Activated CD4-positive, alpha-beta T cell treated with anti-CD3 and anti-CD28 coated beads for 36 hours (primary cell): ENCODE results near the gene MRPS26. TPM values are rescaled to one million over a fixed set of nuclear protein-coding genes. Genes with fewer than 3 reads are reported as not detected.
"Not testable (repeated sequence)": the region's sequence is repeated elsewhere in the genome, so short reads cannot be mapped to it uniquely, and the experiment has no call there.

Experiments
- ATAC-seq: fragments of 200-7000 bp; cut with Tn5 transposase; one replicate; pipeline ENCODE4 v1.10.0; 2021; ENCODE audit warnings: mild to moderate bottlenecking, moderate library complexity
- CTCF ChIA-PET: fragments of 350-600 bp; sonication (Branson Sonifier 250); formaldehyde crosslinking; loops from one replicate; lab custom pipeline; 2021; ENCODE audit warnings: antibody characterized with exemption; lab: Charles Lee
- POLR2A ChIA-PET: fragments of 350-600 bp; sonication (Branson Sonifier 250); formaldehyde crosslinking; loops from one replicate; lab custom pipeline; 2021; ENCODE audit warnings: antibody characterized with exemption, inconsistent platforms; lab: Charles Lee
- DNase-seq: peaks from one replicate; pipeline ENCODE4 v3.0.0-alpha.2; 2020
- H3K27ac Mint-ChIP-seq: one replicate; pipeline ENCODE4 v1.8.0; 2021; ENCODE audit warnings: mixed read lengths
- H3K27me3 Mint-ChIP-seq: one replicate; pipeline ENCODE4 v1.8.0; 2021; ENCODE audit warnings: mixed read lengths
- H3K36me3 Mint-ChIP-seq: one replicate; pipeline ENCODE4 v1.8.0; 2021; ENCODE audit warnings: low read depth, mixed read lengths
- H3K4me1 Mint-ChIP-seq: one replicate; pipeline ENCODE4 v1.8.0; 2021; ENCODE audit warnings: mixed read lengths
- H3K4me3 Mint-ChIP-seq: one replicate; pipeline ENCODE4 v1.8.0; 2021; ENCODE audit warnings: mild to moderate bottlenecking, moderate library complexity, mixed read lengths
- H3K9me3 Mint-ChIP-seq: one replicate; pipeline ENCODE4 v1.8.0; 2021; ENCODE audit warnings: low read depth, mixed read lengths
- intact Hi-C, 2 experiments: fragments of 100-400 bp; cut with DNase I in 1 of 2; cut with micrococcal nuclease in 1 of 2; formaldehyde crosslinking; loops; one replicate each; pipeline versions ENCODE4 v1.14.2 to v1.15.1; 2022 to 2024; cut with DNase I, micrococcal nuclease
- total RNA-seq, 2 experiments: library from RNA; stranded (reverse); gene quantifications; one replicate each; pipeline ENCODE4 v1.2.3, GENCODE V29; 2021

Gene MRPS26
- total RNA-seq, 2 experiments from 2014 or later, result 107 to 153 TPM

- H3K9me3 Mint-ChIP-seq, ATAC-seq, H3K27me3 Mint-ChIP-seq: not testable (repeated sequence)
- POLR2A ChIA-PET, result interaction anchor here (0.5 to 2.4 kb wide), 12 partner anchors 10 to 545 kb away, joined by 3 to 39 read pairs (median 8); partner anchors contain the start of gene SNRPB
- H3K4me3 Mint-ChIP-seq, result peak overlapping the region; percentile 30
- peak overlapping the region; percentile 95 for H3K27ac Mint-ChIP-seq
- intact Hi-C loops, result loop anchor here (1.0 to 2.0 kb wide), 2 partner anchors 15 to 16 kb away; no protein-coding TSS in a partner anchor
- H3K4me1 Mint-ChIP-seq, result peaks cover 72% of the 10 kb centered on the region
- peaks cover 49% of the 10 kb centered on the region for H3K36me3 Mint-ChIP-seq
- CTCF ChIA-PET, result interaction anchor here (0.6 to 1.9 kb wide), 10 partner anchors 12 to 493 kb away, joined by 3 to 9 read pairs (median 4); no protein-coding TSS in a partner anchor
- peak; percentile 38 for DNase-seq
Measured at GRCh38 chr20:3015302-3015701, 30.6 kb upstream of the MRPS26 start.

- Mint-ChIP-seq H3K36me3 (peaks cover 46% of the 10 kb centered on the region), H3K4me1 (peaks cover 18% of the 10 kb centered on the region), H3K9me3 (no peaks in the 10 kb centered on the region), H3K4me3 (no peak overlapping the region), H3K27me3 (no peaks in the 10 kb centered on the region), H3K27ac (peak overlapping the region; percentile 69)
- CTCF ChIA-PET, result interaction anchor here (0.6 to 0.8 kb wide), 2 partner anchors 9 to 67 kb away, joined by 3 to 4 read pairs; no protein-coding TSS in a partner anchor
- intact Hi-C loops, result no loop called here
- POLR2A ChIA-PET, result no interaction called here
- no peak for ATAC-seq
- DNase-seq, result no peak
Measured at GRCh38 chr20:3021327-3021726, 24.5 kb upstream of the MRPS26 start.

- H3K4me3 Mint-ChIP-seq, result no peak overlapping the region
- ChIA-PET CTCF (interaction anchor here (0.8 kb wide), 1 partner anchor 66 kb away, joined by 3 read pairs; no protein-coding TSS in a partner anchor), POLR2A (interaction anchor here (0.6 kb wide), 1 partner anchor 20 kb away, joined by 3 read pairs; no protein-coding TSS in a partner anchor)
- DNase-seq, result no peak
- H3K27me3 Mint-ChIP-seq, result no peaks in the 10 kb centered on the region
- peaks cover 48% of the 10 kb centered on the region for H3K36me3 Mint-ChIP-seq
- intact Hi-C loops, result no loop called here
- no peak for ATAC-seq
- H3K27ac Mint-ChIP-seq, result peak overlapping the region; percentile 69
- no peaks in the 10 kb centered on the region for H3K9me3 Mint-ChIP-seq
- peaks cover 13% of the 10 kb centered on the region for H3K4me1 Mint-ChIP-seq
Measured at GRCh38 chr20:3021777-3022176, 24.1 kb upstream of the MRPS26 start.

- ATAC-seq, POLR2A ChIA-PET, intact Hi-C loops, H3K9me3 Mint-ChIP-seq, H3K4me1 Mint-ChIP-seq, DNase-seq, H3K4me3 Mint-ChIP-seq, H3K27me3 Mint-ChIP-seq, CTCF ChIA-PET: not testable (repeated sequence)
- Mint-ChIP-seq H3K27ac (peak overlapping the region; percentile 23), H3K36me3 (peaks cover 47% of the 10 kb centered on the region)
Measured at GRCh38 chr20:3022559-3023490, 23.0 kb upstream of the MRPS26 start.

GRCh38 chr20:3027987-3028386 lies 17.9 kb upstream of the MRPS26 start:
- intact Hi-C loops, result no loop called here
- ATAC-seq (no peak), DNase-seq (no peak)
- Mint-ChIP-seq H3K27ac (no peak overlapping the region), H3K27me3 (no peaks in the 10 kb centered on the region), H3K9me3 (no peaks in the 10 kb centered on the region), H3K4me1 (peaks cover 12% of the 10 kb centered on the region), H3K36me3 (peaks cover 47% of the 10 kb centered on the region), H3K4me3 (no peak overlapping the region)
- CTCF ChIA-PET, result no interaction called here
- POLR2A ChIA-PET, result no interaction called here

- DNase-seq (peak; percentile 23), ATAC-seq (peak; percentile 78)
- ChIA-PET CTCF (interaction anchor here (0.6 to 2.2 kb wide), 4 partner anchors 11 to 46 kb away, joined by 3 to 4 read pairs (median 4); no protein-coding TSS in a partner anchor), POLR2A (interaction anchor here (1.5 to 3.6 kb wide), 2 partner anchors 17 to 20 kb away, joined by 15 to 17 read pairs; no protein-coding TSS in a partner anchor)
- intact Hi-C loops, result loop anchor here (1.0 to 2.0 kb wide), 2 partner anchors 16 to 17 kb away; no protein-coding TSS in a partner anchor
- H3K27me3 Mint-ChIP-seq, result no peaks in the 10 kb centered on the region
- no peaks in the 10 kb centered on the region for H3K9me3 Mint-ChIP-seq
- H3K4me1 Mint-ChIP-seq, result peaks cover 12% of the 10 kb centered on the region
- no peak overlapping the region for H3K27ac Mint-ChIP-seq
- no peak overlapping the region for H3K4me3 Mint-ChIP-seq
- peaks cover 54% of the 10 kb centered on the region for H3K36me3 Mint-ChIP-seq
Measured at GRCh38 chr20:3031524-3032147, 14.2 kb upstream of the MRPS26 start.

- ChIA-PET CTCF (interaction anchor here (2.2 kb wide), 1 partner anchor 12 kb away, joined by 4 read pairs; no protein-coding TSS in a partner anchor), POLR2A (interaction anchor here (1.5 kb wide), 1 partner anchor 18 kb away, joined by 17 read pairs; no protein-coding TSS in a partner anchor)
- Mint-ChIP-seq H3K36me3 (peaks cover 45% of the 10 kb centered on the region), H3K27ac (no peak overlapping the region), H3K4me3 (no peak overlapping the region), H3K27me3 (no peaks in the 10 kb centered on the region), H3K4me1 (peaks cover 12% of the 10 kb centered on the region), H3K9me3 (no peaks in the 10 kb centered on the region)
- ATAC-seq, result no peak
- intact Hi-C loops, result no loop called here
- no peak for DNase-seq
Measured at GRCh38 chr20:3032624-3033023, 13.2 kb upstream of the MRPS26 start.

GRCh38 chr20:3037654-3038053 lies 8.2 kb upstream of the MRPS26 start:
- peak overlapping the region; percentile 17 for H3K27ac Mint-ChIP-seq
- ATAC-seq (no peak), DNase-seq (no peak)
- H3K9me3 Mint-ChIP-seq, result no peaks in the 10 kb centered on the region
- H3K4me3 Mint-ChIP-seq, result no peak overlapping the region
- peaks cover 37% of the 10 kb centered on the region for H3K36me3 Mint-ChIP-seq
- no peaks in the 10 kb centered on the region for H3K27me3 Mint-ChIP-seq
- intact Hi-C loops, result no loop called here
- POLR2A ChIA-PET, result interaction anchor here (0.6 kb wide), 2 partner anchors 23 to 256 kb away, joined by 3 to 5 read pairs; no protein-coding TSS in a partner anchor
- H3K4me1 Mint-ChIP-seq, result no peaks in the 10 kb centered on the region
- CTCF ChIA-PET, result interaction anchor here (2.8 kb wide), 1 partner anchor 16 kb away, joined by 12 read pairs; no protein-coding TSS in a partner anchor

- peaks cover 37% of the 10 kb centered on the region for H3K36me3 Mint-ChIP-seq
- intact Hi-C loops, result no loop called here
- DNase-seq (no peak), ATAC-seq (no peak)
- H3K27me3 Mint-ChIP-seq, result no peaks in the 10 kb centered on the region
- no peak overlapping the region for H3K4me3 Mint-ChIP-seq
- ChIA-PET CTCF (interaction anchor here (2.8 kb wide), 1 partner anchor 15 kb away, joined by 12 read pairs; no protein-coding TSS in a partner anchor), POLR2A (no interaction called here)
- no peaks in the 10 kb centered on the region for H3K4me1 Mint-ChIP-seq
- H3K27ac Mint-ChIP-seq, result peak overlapping the region; percentile 72
- no peaks in the 10 kb centered on the region for H3K9me3 Mint-ChIP-seq
Measured at GRCh38 chr20:3038454-3038853, 7.4 kb upstream of the MRPS26 start.

GRCh38 chr20:3039426-3039825 lies 6.4 kb upstream of the MRPS26 start:
- DNase-seq (no peak), ATAC-seq (no peak)
- Mint-ChIP-seq H3K27ac (peak overlapping the region; percentile 52), H3K4me3 (no peak overlapping the region), H3K27me3 (no peaks in the 10 kb centered on the region), H3K4me1 (no peaks in the 10 kb centered on the region), H3K9me3 (no peaks in the 10 kb centered on the region), H3K36me3 (peaks cover 33% of the 10 kb centered on the region)
- CTCF ChIA-PET, result interaction anchor here (0.8 to 2.8 kb wide), 2 partner anchors 14 to 146 kb away, joined by 3 to 12 read pairs; no protein-coding TSS in a partner anchor
- intact Hi-C loops, result no loop called here
- POLR2A ChIA-PET, result no interaction called here

GRCh38 chr20:3040086-3040485 lies 5.8 kb upstream of the MRPS26 start:
- no peak for ATAC-seq
- CTCF ChIA-PET, result no interaction called here
- DNase-seq, result no peak

More at GRCh38 chr20:3040086-3040485, 5.8 kb upstream of the MRPS26 start:
- H3K27ac Mint-ChIP-seq, result peak overlapping the region; percentile 8
- no peaks in the 10 kb centered on the region for H3K9me3 Mint-ChIP-seq
- intact Hi-C loops, result no loop called here
- H3K4me3 Mint-ChIP-seq, result no peak overlapping the region
- H3K4me1 Mint-ChIP-seq, result peaks cover 2% of the 10 kb centered on the region
- POLR2A ChIA-PET, result no interaction called here
- no peaks in the 10 kb centered on the region for H3K27me3 Mint-ChIP-seq
- H3K36me3 Mint-ChIP-seq, result peaks cover 26% of the 10 kb centered on the region
